ENCODE results near the gene FUOM. TPM values are rescaled to one million over a fixed set of nuclear protein-coding genes. Genes with fewer than 3 reads are reported as not detected.

The FUOM gene
- 10 to 100 TPM; 15.4 to 17.3 TPM for total RNA-seq

- Mint-ChIP-seq H3K27ac (peak within 1 kb of the TSS; percentile 56), H3K9me3 (no peaks in the 10 kb centered on the region)
- POLR2A ChIA-PET = interaction anchor here (0.6 to 1.7 kb wide), 4 partner anchors 10 to 32 kb away, joined by 3 to 7 read pairs (median 4); partner anchors contain the start of genes CALY, ECHS1 and PRAP1
Measured at GRCh38 chr10:133357285-133358161, at the start of gene FUOM. FUOM (minus strand) TSS chr10:133358019; CDS start chr10:133358007, 12 bp downstream.

GRCh38 chr10:133405844-133406527 is 48.2 kb upstream of the FUOM start:
- H3K27me3 Mint-ChIP-seq = no peaks in the 10 kb centered on the region
- no peak overlapping the region for H3K27ac Mint-ChIP-seq
- peaks cover 67% of the 10 kb centered on the region for H3K36me3 Mint-ChIP-seq
- peaks cover 26% of the 10 kb centered on the region for H3K4me1 Mint-ChIP-seq
- DNase-seq (no peak), ATAC-seq (ENCODE audit: low read depth) (no peak)
- peaks cover 10% of the 10 kb centered on the region for H3K9me3 Mint-ChIP-seq
- POLR2A ChIA-PET = no interaction called here
- no peak overlapping the region for H3K4me3 Mint-ChIP-seq

More at GRCh38 chr10:133357285-133358161, at the start of gene FUOM:
- ATAC-seq (ENCODE audit: low read depth) (peak; percentile 87), DNase-seq (peak; percentile 79)
- Mint-ChIP-seq H3K36me3 (no peaks in the 10 kb centered on the region), H3K27me3 (no peaks in the 10 kb centered on the region), H3K4me3 (peak within 1 kb of the TSS; percentile 69), H3K4me1 (peaks cover 1% of the 10 kb centered on the region)

GRCh38 chr10:133405272-133405671 is 47.5 kb upstream of the FUOM start:
- Mint-ChIP-seq H3K9me3 (peaks cover 9% of the 10 kb centered on the region), H3K36me3 (peaks cover 61% of the 10 kb centered on the region), H3K4me3 (no peak overlapping the region), H3K27me3 (no peaks in the 10 kb centered on the region), H3K27ac (no peak overlapping the region), H3K4me1 (peaks cover 30% of the 10 kb centered on the region)
- POLR2A ChIA-PET = no interaction called here
- ATAC-seq (ENCODE audit: low read depth) (no peak), DNase-seq (no peak)

GRCh38 chr10:133403784-133404183 is 46.0 kb upstream of the FUOM start:
- Mint-ChIP-seq H3K36me3 (peaks cover 48% of the 10 kb centered on the region), H3K27me3 (no peaks in the 10 kb centered on the region), H3K9me3 (peaks cover 3% of the 10 kb centered on the region), H3K4me1 (peaks cover 36% of the 10 kb centered on the region), H3K4me3 (no peak overlapping the region), H3K27ac (no peak overlapping the region)
- no peak for ATAC-seq (ENCODE audit: low read depth)
- POLR2A ChIA-PET = no interaction called here
- no peak for DNase-seq

- ATAC-seq (ENCODE audit: low read depth) (no peak), DNase-seq (no peak)
- H3K27me3 Mint-ChIP-seq = no peaks in the 10 kb centered on the region
- peaks cover under 1% of the 10 kb centered on the region for H3K9me3 Mint-ChIP-seq
- peaks cover 36% of the 10 kb centered on the region for H3K4me1 Mint-ChIP-seq
- POLR2A ChIA-PET = no interaction called here
- no peak overlapping the region for H3K4me3 Mint-ChIP-seq
- no peak overlapping the region for H3K27ac Mint-ChIP-seq
- H3K36me3 Mint-ChIP-seq = peaks cover 44% of the 10 kb centered on the region
Measured at GRCh38 chr10:133403359-133403758, 45.5 kb upstream of the FUOM start.

- POLR2A ChIA-PET = interaction anchor here (1.9 kb wide), 1 partner anchor 12 kb away, joined by 12 read pairs; no protein-coding TSS in a partner anchor
- H3K4me1 Mint-ChIP-seq = peaks cover 34% of the 10 kb centered on the region
- peaks cover 41% of the 10 kb centered on the region for H3K36me3 Mint-ChIP-seq
- DNase-seq (no peak), ATAC-seq (ENCODE audit: low read depth) (no peak)
- no peaks in the 10 kb centered on the region for H3K9me3 Mint-ChIP-seq
- H3K4me3 Mint-ChIP-seq = no peak overlapping the region
- H3K27me3 Mint-ChIP-seq = no peaks in the 10 kb centered on the region
- peak overlapping the region; percentile 38 for H3K27ac Mint-ChIP-seq
Measured at GRCh38 chr10:133401981-133402725, 44.3 kb upstream of the FUOM start.

- H3K27ac Mint-ChIP-seq = peak overlapping the region; percentile 83
Measured at GRCh38 chr10:133401500-133401899, 43.7 kb upstream of the FUOM start.

GRCh38 chr10:133400624-133401424 is 43.0 kb upstream of the FUOM start:
- peaks cover 27% of the 10 kb centered on the region for H3K4me1 Mint-ChIP-seq
- peaks cover 31% of the 10 kb centered on the region for H3K36me3 Mint-ChIP-seq
- H3K27ac Mint-ChIP-seq = peak overlapping the region; percentile 83
- ATAC-seq (ENCODE audit: low read depth) (peak; percentile 90), DNase-seq (no peak)
- H3K27me3 Mint-ChIP-seq = no peaks in the 10 kb centered on the region
- POLR2A ChIA-PET = interaction anchor here (1.2 to 1.9 kb wide), 2 partner anchors 10 to 27 kb away, joined by 3 to 12 read pairs; no protein-coding TSS in a partner anchor
- peak overlapping the region; percentile 58 for H3K4me3 Mint-ChIP-seq
- no peaks in the 10 kb centered on the region for H3K9me3 Mint-ChIP-seq

More at GRCh38 chr10:133401500-133401899, 43.7 kb upstream of the FUOM start:
- H3K27me3 Mint-ChIP-seq = no peaks in the 10 kb centered on the region
- POLR2A ChIA-PET = interaction anchor here (1.2 to 1.9 kb wide), 2 partner anchors 11 to 28 kb away, joined by 3 to 12 read pairs; no protein-coding TSS in a partner anchor
- peaks cover 31% of the 10 kb centered on the region for H3K4me1 Mint-ChIP-seq
- peak; percentile 21 for ATAC-seq (ENCODE audit: low read depth)
- no peak for DNase-seq
- H3K36me3 Mint-ChIP-seq = peaks cover 35% of the 10 kb centered on the region
- H3K4me3 Mint-ChIP-seq = peak overlapping the region; percentile 58
- no peaks in the 10 kb centered on the region for H3K9me3 Mint-ChIP-seq

- Mint-ChIP-seq H3K4me3 (no peak overlapping the region), H3K27me3 (no peaks in the 10 kb centered on the region), H3K27ac (no peak overlapping the region), H3K4me1 (peaks cover 25% of the 10 kb centered on the region), H3K9me3 (no peaks in the 10 kb centered on the region), H3K36me3 (peaks cover 24% of the 10 kb centered on the region)
- ATAC-seq (ENCODE audit: low read depth) = no peak
- POLR2A ChIA-PET = no interaction called here
- DNase-seq = no peak
Measured at GRCh38 chr10:133399123-133399601, 41.3 kb upstream of the FUOM start.

- peaks cover 18% of the 10 kb centered on the region for H3K36me3 Mint-ChIP-seq
- no peak overlapping the region for H3K27ac Mint-ChIP-seq
- POLR2A ChIA-PET = no interaction called here
- ATAC-seq (ENCODE audit: low read depth) (no peak), DNase-seq (no peak)
- H3K4me3 Mint-ChIP-seq = no peak overlapping the region
- H3K27me3 Mint-ChIP-seq = no peaks in the 10 kb centered on the region
- no peaks in the 10 kb centered on the region for H3K9me3 Mint-ChIP-seq
- peaks cover 27% of the 10 kb centered on the region for H3K4me1 Mint-ChIP-seq
Measured at GRCh38 chr10:133397938-133398337, 40.1 kb upstream of the FUOM start.

GRCh38 chr10:133396035-133396624 is 38.3 kb upstream of the FUOM start:
- no peak overlapping the region for H3K27ac Mint-ChIP-seq
- H3K36me3 Mint-ChIP-seq = peaks cover 10% of the 10 kb centered on the region

GRCh38 chr10:133394801-133395221 is 37.0 kb upstream of the FUOM start:
- POLR2A ChIA-PET = no interaction called here
- DNase-seq = no peak
- Mint-ChIP-seq H3K4me3 (peak overlapping the region; percentile 93), H3K9me3 (no peaks in the 10 kb centered on the region), H3K4me1 (peaks cover 30% of the 10 kb centered on the region), H3K36me3 (peaks cover 10% of the 10 kb centered on the region), H3K27ac (peak overlapping the region; percentile 92), H3K27me3 (no peaks in the 10 kb centered on the region)
- no peak for ATAC-seq (ENCODE audit: low read depth)

More at GRCh38 chr10:133396035-133396624, 38.3 kb upstream of the FUOM start:
- no peaks in the 10 kb centered on the region for H3K9me3 Mint-ChIP-seq
- POLR2A ChIA-PET = no interaction called here
- no peak overlapping the region for H3K4me3 Mint-ChIP-seq
- ATAC-seq (ENCODE audit: low read depth) = no peak
- peaks cover 27% of the 10 kb centered on the region for H3K4me1 Mint-ChIP-seq
- no peak for DNase-seq
- no peaks in the 10 kb centered on the region for H3K27me3 Mint-ChIP-seq
